Embryonic facial prominence (tissue), 1 donor: ENCODE results near the gene RFC1.
"Not testable (repeated sequence)": the region's sequence is repeated elsewhere in the genome, so short reads cannot be mapped to it uniquely, and the experiment has no call there.

Experiments
- DNase-seq: peaks from one replicate; pipeline ENCODE4 v3.0.0-alpha.2; 2016; ENCODE audit errors: extremely low spot score

The RFC1 gene, protein sequence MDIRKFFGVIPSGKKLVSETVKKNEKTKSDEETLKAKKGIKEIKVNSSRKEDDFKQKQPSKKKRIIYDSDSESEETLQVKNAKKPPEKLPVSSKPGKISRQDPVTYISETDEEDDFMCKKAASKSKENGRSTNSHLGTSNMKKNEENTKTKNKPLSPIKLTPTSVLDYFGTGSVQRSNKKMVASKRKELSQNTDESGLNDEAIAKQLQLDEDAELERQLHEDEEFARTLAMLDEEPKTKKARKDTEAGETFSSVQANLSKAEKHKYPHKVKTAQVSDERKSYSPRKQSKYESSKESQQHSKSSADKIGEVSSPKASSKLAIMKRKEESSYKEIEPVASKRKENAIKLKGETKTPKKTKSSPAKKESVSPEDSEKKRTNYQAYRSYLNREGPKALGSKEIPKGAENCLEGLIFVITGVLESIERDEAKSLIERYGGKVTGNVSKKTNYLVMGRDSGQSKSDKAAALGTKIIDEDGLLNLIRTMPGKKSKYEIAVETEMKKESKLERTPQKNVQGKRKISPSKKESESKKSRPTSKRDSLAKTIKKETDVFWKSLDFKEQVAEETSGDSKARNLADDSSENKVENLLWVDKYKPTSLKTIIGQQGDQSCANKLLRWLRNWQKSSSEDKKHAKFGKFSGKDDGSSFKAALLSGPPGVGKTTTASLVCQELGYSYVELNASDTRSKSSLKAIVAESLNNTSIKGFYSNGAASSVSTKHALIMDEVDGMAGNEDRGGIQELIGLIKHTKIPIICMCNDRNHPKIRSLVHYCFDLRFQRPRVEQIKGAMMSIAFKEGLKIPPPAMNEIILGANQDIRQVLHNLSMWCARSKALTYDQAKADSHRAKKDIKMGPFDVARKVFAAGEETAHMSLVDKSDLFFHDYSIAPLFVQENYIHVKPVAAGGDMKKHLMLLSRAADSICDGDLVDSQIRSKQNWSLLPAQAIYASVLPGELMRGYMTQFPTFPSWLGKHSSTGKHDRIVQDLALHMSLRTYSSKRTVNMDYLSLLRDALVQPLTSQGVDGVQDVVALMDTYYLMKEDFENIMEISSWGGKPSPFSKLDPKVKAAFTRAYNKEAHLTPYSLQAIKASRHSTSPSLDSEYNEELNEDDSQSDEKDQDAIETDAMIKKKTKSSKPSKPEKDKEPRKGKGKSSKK

DNA sequence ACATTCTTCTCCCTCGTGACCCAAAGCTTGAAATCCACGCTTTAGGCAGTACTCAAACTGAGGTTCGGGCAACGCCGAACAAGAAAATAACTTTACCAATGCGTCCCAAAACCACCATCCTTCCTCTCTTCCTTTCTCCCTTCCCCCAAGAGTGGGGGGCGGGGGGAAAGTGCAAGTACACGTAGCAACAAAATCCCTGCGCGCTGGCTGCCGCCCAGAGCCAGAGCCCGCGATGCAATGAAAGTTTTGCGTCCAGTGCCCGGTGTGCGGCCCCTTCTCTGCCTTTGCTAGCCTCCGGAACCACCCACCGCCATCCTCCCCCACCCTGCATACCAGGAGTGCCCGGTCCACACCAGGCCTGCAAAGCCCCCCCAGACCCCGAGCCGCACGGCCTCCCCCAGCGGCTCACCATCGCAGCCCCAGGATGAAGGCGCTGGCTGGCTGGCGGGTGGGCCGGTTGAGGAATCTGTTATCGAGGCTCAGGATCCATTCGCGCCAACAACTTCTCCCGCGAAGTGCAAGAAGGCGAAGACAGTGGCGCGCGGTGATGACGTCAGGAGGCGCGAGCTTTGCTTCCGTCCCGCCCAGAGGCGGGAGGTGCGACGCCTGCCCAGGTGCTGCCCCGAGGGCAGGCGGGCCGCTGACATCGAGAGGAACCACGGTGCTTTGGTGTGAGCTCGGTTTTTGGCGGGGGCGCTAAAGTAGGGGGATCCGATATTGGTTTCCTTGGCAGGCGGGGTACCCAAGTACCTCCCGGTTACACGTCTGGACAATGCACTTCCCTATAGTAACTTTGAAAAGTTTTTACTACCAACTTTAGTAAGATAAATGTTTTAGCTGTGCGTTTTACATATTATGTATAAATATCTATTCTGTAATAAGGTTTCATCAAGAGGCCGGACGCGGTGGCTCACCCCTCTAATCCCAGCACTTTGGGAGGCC, at the start of gene RFC1:
Gene RFC1 (minus strand): TSS at position 533 of the 942 bp plus-strand sequence. CDS start 121 bp downstream, at position 412.
- peak; percentile 79 for DNase-seq

DNA sequence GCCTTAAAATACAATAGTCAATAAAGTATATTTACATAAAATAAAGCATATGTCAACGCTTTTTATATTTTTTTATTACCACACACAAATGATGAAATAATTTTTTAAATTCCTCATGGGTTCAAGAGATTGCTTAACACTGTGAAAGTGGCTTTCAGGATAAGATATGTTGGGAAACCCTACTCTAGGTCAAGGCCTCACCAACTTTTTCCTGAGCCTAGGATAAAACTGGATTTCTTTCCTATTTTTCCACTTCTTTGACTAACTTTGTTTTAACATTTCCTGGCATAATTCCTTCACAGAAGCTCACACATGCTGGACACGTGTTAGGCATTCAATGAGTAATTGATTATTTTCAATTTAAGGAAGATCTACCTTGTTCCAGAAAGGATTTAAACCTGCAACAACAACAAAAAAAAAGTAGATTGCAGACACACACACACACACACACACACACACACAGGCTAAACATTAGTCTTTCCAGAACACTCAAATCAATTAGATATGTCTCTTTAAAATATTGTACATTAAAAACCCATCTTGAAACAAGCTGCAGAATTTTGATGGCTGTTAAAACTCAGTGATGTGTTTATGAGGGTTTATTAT, 49.6 kb upstream of the RFC1 start:
- DNase-seq, result no peak

DNA sequence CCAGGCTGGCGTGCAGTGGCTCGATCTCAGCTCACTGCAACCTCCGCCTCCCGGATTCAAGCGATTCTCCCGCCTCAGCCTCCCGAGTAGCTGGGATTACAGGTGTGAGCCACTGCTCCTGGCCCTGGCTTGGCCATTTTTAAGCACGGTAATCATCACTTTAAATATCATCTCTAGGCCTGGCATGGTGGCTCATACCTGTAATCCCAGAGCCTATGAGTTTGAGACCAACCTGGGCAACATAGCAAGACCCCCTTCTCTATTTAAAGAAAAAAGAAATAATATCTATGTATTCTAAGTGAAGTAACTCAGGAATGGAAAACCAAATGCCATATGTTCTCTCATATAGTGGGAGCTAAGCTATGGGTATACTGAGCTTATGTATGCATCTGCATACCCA, 45.4 kb upstream of the RFC1 start:
- DNase-seq, result not testable (repeated sequence)

DNA sequence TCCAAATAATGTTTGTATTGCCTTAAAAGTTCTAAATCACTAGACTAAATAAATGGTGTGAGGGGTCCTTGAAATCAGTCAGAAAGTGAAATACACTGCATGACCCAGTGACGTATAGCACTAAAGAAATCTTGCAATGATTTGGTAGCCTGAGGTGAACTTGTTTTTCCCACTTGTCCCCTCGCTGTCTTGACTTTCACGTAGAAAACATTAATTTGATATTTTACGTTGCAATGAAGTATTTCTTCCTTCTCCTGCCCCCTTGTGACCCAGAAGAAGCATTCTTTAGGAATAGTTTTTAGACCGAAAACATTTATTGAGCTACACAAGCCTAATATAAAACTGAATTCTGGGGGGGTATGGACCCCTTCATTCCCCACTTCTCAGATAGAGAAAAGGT, 44.3 kb upstream of the RFC1 start:
- DNase-seq, result no peak

DNA sequence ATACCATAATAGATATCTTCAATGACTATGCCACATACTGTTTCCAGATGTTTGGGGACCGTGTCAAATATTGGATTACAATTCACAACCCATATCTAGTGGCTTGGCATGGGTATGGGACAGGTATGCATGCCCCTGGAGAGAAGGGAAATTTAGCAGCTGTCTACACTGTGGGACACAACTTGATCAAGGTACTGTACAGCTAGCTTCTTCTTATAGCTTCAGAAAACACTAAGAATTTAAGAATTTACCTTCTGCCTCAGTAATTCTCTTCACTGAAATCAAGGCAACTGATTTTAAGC, 41.4 kb upstream of the RFC1 start:
- no peak for DNase-seq

DNA sequence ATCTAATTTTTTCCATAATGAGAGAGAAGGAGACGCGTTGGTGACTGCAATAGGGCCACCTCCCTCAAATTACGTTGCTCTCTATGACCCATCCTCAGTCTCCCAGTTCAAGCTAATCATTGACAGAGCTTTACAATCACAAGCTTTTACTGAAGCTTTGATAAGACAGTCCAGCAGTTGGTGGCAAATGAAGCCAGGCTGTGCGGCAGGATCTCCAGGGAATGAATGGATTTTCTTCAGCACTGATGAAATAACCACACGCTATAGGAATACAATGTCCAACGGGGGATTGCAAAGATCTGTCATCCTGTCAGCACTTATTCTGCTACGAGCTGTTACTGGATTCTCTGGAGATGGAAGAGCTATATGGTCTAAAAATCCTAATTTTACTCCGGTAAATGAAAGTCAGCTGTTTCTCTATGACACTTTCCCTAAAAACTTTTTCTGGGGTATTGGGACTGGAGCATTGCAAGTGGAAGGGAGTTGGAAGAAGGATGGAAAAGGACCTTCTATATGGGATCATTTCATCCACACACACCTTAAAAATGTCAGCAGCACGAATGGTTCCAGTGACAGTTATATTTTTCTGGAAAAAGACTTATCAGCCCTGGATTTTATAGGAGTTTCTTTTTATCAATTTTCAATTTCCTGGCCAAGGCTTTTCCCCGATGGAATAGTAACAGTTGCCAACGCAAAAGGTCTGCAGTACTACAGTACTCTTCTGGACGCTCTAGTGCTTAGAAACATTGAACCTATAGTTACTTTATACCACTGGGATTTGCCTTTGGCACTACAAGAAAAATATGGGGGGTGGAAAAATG, 40.8 kb upstream of the RFC1 start, which contains the start of gene KLB:
Gene KLB (plus strand): TSS at position 168 of the 821 bp plus-strand sequence. CDS start 20 bp downstream, at position 188.
- DNase-seq, result no peak

DNA sequence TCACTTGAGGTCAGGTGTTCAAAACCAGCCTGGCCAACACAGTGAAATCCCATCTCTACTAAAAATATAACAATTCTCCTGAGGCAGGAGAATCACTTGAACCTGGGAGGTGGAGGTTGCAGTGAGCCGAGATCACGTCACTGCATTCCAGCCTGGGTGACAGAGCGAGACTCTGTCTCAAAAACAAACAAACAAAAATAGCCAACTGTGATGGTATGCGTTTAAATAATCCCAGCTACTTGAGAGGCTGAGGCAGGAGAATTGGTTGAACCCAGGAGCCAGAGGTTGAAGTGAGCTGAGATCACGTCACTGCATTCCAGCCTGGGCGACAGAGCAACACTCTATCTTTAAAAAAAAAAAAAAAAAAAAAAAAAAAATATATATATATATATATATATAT, 35.5 kb upstream of the RFC1 start:
- DNase-seq, result not testable (repeated sequence)

DNA sequence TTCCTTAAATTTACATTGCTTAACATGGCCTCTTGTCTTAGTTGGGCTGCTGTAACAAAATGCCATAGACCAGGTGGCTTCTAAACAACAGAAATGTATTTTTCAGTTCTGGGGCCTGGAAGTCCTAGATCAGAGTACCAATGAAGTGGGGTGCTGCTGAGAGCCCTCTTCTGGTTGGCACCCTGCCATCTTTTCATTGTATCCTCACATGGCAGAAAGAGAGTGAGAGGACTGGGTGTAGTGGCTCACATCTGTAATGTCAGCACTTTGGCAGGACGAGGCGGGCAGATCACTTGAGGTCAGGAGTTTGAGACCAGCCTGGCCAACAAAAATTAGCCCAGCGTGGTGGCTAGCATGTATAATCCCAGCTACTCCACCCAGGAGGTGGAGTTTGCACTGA, 28.5 kb upstream of the RFC1 start:
- DNase-seq, result no peak

DNA sequence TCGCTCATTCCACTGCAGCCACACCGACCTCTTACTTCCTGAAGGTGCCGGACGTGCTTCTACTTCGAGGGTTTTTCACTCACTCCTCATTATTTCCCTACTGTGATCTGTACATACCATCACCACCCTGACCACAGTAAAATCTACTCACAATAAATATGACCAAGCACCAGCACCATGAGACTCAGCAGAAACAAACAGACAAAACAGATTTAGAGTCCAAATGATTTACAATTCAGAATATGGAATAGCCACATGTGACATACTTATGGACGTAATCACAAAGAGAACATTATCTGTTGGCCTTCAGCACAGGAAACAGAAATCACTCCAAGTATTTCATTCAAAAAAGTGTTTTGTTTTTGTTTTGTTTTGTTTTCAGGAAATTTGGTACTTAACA, 24.4 kb upstream of the RFC1 start:
- DNase-seq, result no peak

DNA sequence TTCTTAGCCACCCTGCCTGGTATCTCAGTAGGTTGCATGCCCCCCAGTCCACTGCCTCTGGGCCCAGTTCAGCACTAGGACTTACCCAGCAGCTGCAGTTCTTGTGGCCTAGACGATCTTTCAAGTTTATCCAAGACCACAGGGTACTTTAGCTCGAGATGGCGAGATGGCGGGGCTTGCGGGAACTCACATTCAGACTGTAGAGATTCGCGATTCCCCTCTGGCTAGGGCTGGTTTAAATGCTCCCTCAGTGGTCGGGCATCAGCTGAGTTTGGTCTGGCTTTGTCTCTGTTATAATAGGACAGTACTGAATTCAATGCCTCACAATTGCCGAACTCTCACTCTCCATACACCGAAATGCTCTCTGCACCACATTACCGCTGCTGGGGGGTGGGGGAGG, 18.4 kb upstream of the RFC1 start:
- no peak for DNase-seq

DNA sequence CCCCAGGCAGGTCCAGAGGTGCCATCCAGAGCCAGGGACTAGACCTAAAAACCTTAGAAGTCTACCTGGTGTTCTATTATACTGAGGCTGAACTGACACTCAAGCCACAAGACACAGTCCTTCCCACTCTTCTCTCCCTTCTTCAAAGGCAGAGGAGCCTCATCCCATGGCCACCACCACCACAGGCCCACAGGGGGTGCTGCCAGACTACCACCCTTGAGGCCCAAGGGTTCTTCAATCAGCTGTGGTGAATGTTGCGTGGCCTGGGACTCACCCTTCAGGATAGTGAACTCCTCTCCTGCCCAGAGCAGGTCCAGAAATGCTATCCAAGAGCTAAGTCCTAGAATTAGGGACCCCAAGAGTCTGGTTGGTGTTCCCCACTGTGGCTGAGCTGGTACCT, 17.5 kb upstream of the RFC1 start:
- no peak for DNase-seq

DNA sequence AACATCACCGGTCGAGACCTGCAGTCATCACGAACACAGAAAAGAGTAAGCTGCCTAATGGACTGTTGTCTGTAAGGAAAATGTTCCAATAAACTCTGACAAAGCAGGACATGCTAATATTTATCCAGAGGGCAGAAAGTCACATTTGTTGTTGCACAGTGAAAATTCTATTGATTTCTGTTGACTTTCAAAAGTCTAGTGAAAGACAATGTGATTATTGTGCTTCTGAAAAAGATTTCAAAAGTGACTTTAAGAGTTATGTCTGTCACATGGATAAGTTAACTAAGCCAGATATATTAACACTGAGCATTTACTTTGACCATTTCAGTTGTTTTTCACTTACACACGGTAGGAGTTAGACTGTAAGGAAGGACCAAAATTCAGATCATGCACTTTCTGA, 9.3 kb upstream of the RFC1 start:
- DNase-seq, result no peak

DNA sequence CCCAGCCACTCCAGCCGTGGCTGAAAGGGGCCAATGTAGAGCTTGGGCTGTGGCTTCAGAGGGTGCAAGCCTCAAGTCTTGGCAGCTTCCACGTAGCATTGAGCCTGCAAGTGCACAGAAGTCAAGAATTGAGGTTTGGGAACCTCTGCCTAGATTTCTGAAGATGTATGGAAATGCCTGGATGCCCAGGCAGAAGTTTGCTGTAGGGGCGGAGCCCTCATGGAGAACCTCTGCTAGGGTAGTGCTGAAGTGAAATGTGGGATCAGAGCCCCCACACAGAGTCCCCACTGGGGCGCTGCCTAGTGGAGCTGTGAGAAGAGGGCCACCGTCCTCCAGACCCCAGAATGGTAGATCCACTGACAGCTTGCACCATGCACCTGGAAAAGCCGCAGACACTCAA, 5.0 kb upstream of the RFC1 start:
- DNase-seq, result not testable (repeated sequence)

DNA sequence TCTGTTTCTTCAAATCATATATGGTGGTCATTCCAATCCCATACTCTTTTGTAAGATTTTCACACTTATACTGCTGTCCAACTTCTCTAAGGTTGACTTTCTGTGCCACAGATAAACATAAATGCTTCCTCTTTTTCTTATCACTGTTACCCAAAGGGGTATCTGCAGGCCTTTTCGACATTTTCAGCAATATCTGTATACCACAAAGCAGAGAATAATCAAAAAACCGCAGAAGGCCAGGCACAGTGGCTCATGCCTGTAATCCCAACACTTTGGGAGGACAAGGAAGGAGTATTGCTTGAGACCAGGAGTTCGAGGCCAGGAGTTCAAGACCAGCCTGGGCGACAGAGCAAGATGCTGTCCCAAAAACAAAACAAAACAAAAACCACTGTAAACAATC, 3.1 kb upstream of the RFC1 start:
- no peak for DNase-seq

DNA sequence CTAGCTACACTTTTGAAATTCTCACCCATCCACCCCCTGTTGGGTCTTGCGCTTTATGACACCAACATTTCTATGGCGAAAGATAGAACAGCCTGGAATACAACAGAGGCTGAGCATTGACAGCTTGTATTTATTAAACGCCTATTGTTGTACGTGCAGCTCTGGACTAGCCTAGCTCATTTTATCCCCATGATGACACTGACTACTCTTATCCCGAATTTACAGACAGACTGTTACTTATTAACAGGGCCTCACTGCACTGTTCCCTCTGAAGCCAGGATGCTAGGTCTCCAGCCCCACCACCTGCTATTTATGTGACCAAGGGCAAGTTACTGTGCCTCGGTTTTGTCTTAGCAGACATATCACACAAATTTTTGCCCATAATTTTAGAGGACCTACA, 1.0 kb upstream of the RFC1 start:
- no peak for DNase-seq

DNA sequence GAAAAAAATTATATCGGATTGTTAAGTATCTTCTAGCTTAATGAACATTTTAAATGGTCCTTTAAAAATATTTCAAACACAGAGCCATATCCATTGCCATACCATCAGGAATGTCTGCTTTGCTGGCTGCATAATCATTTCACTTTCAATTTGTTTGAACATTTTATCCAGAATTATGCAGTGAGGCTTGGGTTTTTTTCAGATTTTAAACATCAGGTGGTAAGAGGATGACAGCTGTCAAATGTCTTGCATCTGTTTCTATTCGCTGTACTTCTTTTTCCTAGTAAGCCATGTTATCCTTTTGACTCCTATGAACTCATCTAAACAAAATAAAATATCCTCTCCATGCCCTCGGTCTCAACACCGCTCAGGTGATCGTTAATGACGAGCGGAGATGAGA, 802 bp downstream of the RFC1 start:
- no peak for DNase-seq

DNA sequence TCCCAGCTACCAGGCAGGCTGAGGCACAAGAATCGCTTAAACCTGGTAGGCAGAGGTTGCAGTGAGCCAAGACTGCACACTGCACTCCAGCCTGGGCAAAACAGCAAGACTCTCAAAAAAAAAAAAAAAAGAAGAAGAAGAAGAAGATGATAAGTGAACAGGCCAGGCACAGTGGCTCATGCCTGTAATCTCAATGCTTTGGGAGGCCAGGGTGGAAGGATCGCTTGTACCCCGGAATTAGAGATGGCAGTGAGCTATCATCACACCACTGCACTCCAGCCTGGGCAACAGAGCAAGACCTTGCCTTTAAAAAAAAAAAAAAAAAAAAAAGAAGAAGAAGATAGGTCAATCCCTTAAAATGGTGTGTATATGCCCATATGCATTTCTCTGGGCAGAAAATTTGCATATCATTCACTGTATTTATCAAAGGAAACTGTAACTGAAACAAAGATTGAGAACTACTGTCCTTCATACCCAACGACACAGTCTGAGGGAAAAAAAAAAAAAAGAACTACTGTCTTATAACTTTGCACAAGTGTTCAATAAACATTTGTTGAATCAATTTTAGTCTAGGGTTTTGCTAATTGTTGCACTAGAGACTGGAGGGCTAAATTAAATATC, 2.3 kb downstream of the RFC1 start:
- no peak for DNase-seq

DNA sequence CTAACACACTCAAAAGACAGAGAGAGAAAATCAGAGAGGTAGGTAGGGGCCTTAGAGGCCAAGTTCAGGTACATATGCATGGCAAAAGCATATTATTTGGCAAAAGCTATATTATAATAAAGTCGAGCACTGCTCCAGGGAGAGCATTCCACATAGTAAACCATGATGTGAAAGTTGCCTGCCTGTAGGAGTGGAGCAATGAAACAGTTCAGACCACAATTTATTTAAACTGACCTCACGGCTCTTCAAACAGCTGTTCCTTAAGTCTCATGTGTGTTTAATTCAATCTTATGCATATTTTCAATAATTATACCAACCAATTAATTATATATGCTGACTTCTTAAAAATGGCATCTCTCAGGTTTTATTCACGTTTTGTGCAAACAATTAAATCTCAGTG, 3.3 kb downstream of the RFC1 start:
- no peak for DNase-seq

DNA sequence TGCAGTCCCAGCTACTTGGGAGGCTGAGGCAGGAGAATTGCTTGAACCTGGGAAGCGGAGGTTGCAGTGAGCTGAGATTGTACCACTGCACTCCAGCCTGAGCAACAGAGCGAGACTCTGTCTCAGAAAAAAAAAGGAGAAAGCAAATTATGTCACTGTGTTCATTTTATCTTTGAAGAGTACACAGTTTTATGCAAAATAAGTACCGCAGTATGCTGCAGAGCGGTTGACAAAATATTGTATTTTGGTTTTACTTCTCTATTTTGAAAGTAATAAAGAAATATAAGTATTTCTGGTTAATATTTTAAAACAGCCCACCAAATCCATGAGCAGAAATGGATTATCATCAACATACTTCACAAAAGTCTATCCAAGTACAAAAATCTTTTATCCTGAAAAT, 5.6 kb downstream of the RFC1 start:
- DNase-seq, result not testable (repeated sequence)

DNA sequence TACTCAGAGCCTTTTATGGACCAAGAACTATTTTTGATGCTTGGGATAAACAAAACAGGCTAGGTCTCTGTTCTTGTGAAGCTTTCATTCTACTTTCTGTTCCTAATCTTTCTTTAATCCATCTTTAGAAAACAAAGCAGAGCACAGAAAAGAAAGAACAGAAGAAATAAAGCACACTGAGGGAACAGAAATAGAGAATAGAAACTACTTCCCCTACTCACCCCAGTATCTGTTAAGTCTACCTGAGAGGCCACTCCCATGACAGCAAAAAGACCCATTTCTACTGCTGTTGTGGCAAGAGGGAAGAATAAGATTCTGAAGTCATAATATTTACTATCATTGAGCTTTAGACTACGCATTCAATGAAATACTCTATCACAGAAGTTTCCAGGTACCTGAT, 9.2 kb downstream of the RFC1 start:
- no peak for DNase-seq
